HG03571 (cell line): ENCODE results near the gene SSH2.
"Not testable (repeated sequence)": the region's sequence is repeated elsewhere in the genome, so short reads cannot be mapped to it uniquely, and the experiment has no call there.

Experiments
- ATAC-seq: cut with Tn5 transposase; IDR thresholded peaks from one replicate; pipeline ENCODE4 v1.9.1; 2021; ENCODE audit not compliant: unreplicated experiment

Gene SSH2

GRCh38 chr17:29931231-29931932, 1.4 kb upstream of the SSH2 start:
- ATAC-seq, result peak; percentile 51

- no peak for ATAC-seq
These were observed 482 bp upstream of the SSH2 start for GRCh38 chr17:29930409-29931010.

GRCh38 chr17:29929006-29929532, 959 bp downstream of the SSH2 start:
- no peak for ATAC-seq

- ATAC-seq, result no peak
These were observed 2.5 kb downstream of the SSH2 start for GRCh38 chr17:29927546-29927945.

- no peak for ATAC-seq
These were observed 5.2 kb downstream of the SSH2 start for GRCh38 chr17:29924786-29925185.

- ATAC-seq, result no peak
These were observed 10.8 kb downstream of the SSH2 start for GRCh38 chr17:29918922-29919856.

- ATAC-seq, result no peak
These were observed 12.0 kb downstream of the SSH2 start for GRCh38 chr17:29918016-29918415.

GRCh38 chr17:29914819-29915537, 15.1 kb downstream of the SSH2 start:
- ATAC-seq, result no peak

- ATAC-seq, result no peak
These were observed 18.3 kb downstream of the SSH2 start for GRCh38 chr17:29911641-29912177.

GRCh38 chr17:29909236-29910003, 20.6 kb downstream of the SSH2 start:
- no peak for ATAC-seq

- ATAC-seq, result no peak
These were observed 23.1 kb downstream of the SSH2 start for GRCh38 chr17:29906969-29907368.

GRCh38 chr17:29905879-29906167, 24.2 kb downstream of the SSH2 start:
- no peak for ATAC-seq

GRCh38 chr17:29905086-29905878, 24.7 kb downstream of the SSH2 start:
- ATAC-seq, result no peak

GRCh38 chr17:29903471-29903870, 26.6 kb downstream of the SSH2 start:
- ATAC-seq, result no peak

- not testable (repeated sequence) for ATAC-seq
These were observed 32.9 kb downstream of the SSH2 start for GRCh38 chr17:29897136-29897535.

GRCh38 chr17:29892201-29892600, 37.8 kb downstream of the SSH2 start:
- ATAC-seq, result no peak

GRCh38 chr17:29891131-29891530, 38.9 kb downstream of the SSH2 start:
- no peak for ATAC-seq

GRCh38 chr17:29885031-29885640, 44.9 kb downstream of the SSH2 start:
- ATAC-seq, result no peak

- no peak for ATAC-seq
These were observed 46.5 kb downstream of the SSH2 start for GRCh38 chr17:29883497-29883896.
